Measurements from ENCODE around the gene LAMB1. TPM values are rescaled to one million over a fixed set of nuclear protein-coding genes. Genes with fewer than 3 reads are reported as not detected.

LAMB1 gene
- total RNA-seq, 1 experiment from 2014 or later = 147 TPM

DNA sequence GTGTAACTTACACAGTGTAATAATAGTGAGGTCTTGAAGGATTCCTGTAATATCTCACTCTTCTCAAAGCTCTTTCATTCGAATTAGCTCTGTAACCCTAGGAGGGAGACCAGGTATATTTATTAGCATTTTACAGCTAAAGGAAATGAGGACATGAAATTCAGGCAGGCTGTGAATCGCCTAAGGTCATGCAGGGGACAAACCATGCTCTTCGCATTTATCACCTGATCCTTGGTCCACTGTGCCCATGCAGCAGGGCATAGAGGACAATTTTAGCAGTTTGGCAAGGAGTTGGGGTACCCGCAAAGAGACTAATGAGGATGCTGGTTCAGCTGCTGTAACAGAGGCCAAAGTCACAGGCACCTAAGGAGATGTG, 14.8 kb upstream of the LAMB1 start:
- DNase-seq (ENCODE audit: low read depth) = no peak

DNA sequence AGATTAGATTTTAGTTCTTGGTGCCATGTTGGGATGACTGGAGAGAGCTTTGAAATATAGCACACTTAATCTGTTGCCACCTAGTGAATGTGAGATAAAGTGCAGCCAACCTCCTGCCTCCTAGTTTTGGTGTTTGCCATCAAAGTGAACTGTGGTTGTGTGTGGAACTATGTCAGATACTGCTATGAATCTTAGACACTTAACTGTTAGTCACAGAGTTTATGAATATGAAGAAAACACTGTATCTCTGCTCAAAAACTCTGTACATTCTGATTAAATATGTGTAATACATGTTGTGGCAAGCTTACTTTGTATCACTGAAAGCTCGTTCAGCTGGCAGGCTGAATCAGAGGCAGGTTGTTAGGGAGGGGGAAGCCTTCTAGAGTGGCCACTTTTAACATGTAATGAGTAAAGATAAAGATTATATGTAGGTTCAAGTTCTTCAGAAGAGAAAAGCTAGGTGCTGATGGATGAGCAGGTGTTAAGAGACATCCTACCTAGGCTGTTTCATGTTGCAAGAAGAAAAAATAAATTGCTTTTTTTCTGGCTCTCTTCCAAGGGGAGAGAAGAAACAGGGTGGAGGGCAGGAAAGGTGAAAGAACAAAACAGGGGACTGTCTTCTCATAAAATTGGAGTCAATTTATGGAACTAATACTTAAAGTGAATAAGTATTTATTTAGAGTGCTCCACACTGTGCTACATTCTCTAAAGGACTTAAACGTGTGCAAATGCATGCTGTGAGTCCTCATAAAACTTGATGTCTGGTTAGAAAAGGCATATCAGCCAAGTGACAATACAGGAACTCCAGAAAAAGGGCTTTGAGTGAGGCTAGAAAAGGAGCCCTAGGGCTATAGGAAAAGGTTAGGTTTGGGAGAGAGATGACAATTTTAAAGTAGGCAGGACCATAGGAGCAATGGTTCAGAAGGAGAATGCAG, 14.1 kb upstream of the LAMB1 start:
- peak; percentile 64 for DNase-seq (ENCODE audit: low read depth)

DNA sequence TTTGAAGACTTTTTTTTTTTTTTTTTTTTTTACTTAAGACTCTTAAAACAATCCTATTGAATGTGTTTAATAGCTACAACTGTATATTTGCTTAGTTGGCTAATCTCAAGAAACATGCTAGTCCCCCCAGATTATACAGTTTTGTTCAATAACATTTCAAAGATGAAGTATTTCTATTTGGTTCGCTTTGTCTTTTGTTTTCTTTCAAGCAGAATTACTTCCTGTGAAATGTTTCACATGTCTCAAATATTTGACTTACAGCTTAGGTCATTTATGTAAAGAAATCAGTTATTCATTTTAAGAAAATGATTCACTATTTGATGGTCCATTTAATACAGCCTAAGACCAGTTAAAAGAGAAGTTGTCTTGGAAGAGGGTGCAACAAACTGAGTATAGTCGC, 12.8 kb upstream of the LAMB1 start:
- DNase-seq (ENCODE audit: low read depth) = no peak

DNA sequence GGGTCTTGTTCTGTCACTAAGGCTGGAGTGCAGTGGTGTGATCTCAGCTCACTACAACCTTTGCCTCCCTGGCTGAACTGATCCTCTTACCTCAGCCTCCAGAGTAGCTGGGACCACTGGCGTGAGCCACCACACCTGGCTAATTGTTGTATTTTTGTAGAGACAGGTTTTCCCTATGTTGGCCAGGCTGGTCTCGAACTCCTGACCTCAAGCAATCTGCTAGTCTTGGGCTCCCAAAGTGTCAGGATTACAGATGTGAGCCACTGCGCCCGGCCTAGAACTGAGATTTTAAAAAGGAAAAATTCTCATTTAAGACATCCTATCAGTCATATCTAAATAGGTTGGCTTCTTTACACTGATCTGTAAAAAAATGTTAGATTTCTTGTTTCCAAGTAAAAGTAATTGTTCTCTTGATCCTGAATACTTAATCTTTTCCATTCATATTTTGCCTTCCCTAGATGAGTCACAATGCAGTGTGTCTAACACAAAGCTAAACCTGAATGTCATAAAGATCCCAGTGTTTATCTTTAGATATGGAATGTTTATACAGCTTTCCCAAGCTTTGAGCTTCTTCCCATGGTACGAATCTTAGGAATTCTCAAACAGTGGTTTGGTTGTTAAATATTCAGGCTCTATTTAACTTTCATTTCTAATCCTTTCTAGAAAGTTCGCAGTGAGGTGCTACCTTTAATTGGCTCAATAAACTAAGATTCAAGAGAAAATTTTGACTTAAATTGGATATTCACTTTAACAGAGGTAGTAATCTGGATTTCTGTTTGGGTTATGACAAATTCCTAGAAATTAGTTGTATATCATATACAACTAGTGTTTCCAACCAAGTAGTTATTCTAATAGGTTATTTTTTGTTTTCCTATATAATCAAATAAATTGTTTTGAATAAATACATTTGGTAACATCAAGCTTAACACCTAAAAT, 12.1 kb upstream of the LAMB1 start:
- DNase-seq (ENCODE audit: low read depth) = peak; percentile 81

DNA sequence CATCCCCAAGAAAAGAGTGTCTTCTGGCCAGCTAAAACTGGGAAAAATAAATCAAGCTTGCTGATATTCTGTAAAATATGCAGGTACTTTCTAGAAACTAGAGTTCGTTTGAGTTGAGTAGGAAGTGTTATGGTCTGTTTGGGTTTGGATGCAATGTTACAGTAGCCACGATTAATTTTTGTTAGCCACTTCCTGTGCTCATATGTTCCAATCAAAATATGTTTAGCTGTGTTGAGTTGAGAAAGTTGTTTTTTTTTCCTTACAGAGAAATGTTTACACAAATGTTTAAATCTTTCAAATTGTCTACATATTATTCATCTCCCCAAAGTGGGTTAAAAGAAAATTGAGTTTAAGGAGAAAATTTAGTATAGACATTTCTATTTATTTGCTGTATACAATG, 11.3 kb upstream of the LAMB1 start:
- no peak for DNase-seq (ENCODE audit: low read depth)

DNA sequence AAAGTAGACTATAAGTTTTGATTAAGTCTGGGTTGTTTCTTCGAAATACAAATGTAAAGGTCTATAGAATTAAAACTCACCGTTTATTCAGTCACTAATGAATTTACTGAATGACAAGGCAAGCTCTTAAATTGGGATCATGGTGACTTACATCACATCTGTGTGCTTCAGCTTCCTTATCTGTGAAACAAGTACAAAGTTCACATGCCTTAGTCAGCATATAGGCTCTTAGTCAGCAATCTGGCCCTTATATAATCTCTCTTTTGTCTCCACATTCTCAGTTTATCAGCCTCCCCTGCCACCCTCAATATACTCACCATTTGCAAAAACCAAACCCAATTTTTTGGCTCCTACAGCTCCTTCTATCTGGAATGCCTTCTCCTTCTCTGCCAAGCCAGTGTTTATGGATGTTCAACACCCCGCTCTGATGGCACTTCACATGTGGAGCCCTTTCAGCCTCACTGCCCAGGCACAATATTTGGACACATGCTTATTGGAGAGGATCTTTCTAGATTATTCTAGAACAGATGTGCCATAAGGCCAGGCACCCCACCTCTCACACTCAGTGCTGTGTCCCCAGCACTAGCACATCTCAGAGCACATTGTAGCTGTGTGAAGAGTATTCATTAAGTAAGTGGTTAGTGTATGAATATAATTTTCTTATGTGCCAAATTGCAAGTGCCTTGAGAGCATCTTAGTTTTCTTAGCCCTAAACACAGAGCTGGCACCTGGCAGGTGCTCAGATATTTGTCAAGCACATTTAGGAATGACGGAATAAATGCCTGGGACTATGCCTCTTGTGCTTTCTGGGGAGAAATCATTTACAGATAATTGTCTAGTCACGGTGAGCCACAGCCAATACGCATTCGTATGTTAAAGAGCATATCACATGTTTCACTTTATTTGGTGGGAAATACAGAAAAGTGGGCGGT, 9.8 kb upstream of the LAMB1 start:
- DNase-seq (ENCODE audit: low read depth) = peak; percentile 58

DNA sequence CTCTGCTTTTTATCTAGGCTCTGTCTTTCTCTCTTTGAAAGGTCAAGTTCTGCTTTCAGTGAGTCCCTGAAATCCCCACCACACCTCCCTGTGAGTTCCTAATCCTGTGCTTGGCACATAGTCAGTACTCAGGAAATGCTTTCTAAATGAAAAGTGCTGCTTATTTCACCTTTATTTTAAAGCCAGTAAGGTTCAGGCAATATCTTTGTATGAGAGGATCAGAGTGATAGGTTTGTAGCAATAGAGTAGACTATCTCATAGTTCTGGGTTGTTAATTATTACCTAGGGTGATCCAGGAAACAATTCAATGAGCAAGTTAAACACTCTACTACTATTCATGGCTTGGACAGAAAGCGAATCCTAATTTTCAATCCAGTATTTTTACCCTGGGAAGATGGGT, 7.4 kb upstream of the LAMB1 start:
- DNase-seq (ENCODE audit: low read depth) = no peak

DNA sequence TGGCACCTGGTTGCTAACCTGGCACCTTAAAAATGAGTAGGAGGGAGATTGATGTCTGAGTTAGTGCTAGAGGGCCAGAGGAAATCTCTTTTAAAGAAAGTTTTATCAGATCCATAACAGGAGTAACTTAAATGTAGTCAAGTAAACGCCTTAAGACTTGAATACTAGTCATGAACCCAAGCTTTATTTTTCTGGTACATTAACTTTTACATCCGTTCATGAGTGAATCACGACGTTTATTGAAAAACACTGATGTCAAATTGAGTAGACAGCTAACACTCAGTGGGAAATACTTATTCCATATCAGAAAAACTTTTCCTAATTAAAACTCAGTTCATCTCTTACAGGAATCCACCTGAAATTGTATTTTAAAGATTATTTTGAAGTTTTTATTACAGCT, 6.9 kb upstream of the LAMB1 start:
- no peak for DNase-seq (ENCODE audit: low read depth)

DNA sequence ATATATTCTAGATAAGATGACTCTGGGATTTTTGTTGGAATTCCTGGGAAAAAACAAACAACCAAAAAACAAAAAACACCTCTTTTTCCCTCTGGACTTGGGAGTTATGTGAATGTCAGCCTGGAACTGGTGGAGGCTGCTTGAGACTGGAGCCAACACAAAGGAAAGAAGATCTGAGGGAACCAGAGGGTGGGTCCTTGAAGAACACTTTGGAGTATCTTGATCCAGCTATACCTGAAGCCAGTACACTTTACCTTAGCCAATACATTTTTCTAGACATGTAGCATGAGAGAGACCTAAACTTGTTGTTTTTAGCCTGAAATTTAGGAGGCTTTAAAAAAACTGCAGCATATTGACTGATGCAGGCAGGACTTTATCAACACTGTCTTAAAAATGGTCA, 5.9 kb upstream of the LAMB1 start:
- DNase-seq (ENCODE audit: low read depth) = no peak

DNA sequence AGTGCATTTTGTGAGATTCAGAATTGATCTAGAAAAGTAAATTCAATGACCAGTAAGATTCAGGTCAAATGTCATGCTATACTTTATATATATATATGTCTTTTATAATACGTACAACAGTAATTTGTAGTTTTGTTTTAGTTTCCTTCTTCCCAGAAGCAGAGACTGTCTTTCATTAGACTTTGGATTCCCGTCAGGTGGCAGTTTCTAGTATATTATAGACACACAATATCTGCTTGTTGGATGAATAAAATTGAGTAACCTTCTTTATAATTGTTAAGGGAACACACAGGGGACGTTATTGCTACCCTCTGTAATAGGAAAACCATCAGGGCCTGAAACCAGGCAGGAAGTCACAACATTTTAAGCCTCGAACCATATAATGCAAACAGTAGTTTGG, 5.3 kb upstream of the LAMB1 start:
- no peak for DNase-seq (ENCODE audit: low read depth)

DNA sequence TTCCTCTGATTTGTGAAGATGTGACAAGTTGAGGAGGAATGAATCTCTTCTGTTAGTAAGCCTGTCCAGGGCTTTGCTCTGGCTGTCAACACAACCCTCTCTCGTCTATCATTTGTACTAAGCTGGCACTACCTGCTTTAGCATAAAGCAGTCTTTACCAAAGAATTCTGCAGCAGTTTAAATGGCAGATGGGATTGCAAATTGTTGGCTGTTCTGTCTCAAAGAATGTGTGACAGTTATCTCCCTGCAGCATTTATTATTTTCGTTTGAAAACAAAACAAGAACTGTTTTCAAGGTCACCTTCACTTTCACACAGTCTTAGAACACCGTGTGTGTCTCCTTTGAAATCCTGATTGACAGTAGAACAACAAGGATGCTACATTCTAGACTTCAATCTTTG, 4.8 kb upstream of the LAMB1 start:
- DNase-seq (ENCODE audit: low read depth) = no peak

DNA sequence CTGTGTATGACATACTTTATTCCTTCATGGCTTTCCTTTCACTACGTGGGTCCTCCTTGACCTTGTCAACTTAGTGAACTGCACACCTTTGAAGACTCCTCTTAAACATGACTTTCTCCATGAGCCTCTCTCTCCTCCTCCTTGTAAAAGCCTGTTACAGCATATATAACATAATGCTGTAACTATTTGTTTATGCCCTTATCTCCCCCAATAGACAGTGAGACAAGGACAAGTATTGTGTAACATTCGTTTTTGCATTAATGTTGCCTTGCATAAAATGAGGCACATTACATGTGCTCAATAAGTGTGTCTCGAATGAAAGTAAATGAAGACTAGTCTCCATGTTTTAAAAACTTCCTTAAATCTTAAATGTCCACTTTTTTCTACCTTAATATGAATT, 4.3 kb upstream of the LAMB1 start:
- no peak for DNase-seq (ENCODE audit: low read depth)

DNA sequence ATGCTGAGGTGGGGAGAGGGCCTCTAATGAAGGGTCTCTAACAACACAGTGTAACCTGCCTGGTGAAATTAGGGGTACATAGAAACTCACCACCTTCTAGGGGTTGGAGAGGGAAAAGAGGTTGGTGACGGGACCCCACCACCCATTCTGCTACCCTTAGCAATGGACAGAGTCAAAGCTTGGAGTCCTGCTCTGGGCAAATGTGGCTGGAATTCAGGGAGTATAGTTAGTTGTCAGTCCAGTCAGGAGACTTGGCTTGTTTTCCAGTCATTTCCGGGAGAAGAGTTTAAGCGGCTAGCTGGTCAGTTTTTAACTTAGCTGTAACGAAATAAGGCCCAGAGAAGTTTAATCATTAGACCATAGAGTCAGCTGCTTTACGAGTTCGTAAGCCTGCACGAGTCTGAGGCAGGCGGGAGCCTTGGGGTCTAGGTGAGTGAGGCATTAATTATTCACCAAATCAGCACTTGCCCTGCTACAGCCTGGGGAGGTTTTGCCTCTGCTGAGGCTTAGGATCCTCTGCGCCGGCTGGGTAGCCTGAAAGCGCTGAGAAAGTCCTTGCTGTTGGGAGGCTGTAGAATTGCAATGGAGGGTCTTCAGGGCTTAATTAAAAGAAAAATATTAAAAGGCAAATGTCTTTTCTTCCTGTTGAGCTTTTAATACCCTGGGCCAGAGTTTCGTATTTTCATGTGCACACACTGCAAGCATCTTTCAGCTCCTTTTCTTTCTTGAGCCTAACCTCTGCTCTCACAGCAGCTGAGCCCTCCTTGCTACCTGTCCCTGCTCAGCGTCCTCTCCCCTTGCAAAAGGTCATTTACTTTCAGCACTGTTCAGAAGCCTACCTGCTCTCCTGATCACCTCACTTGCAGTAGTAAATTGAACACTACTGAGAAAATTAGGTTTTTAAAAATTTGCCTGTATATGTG, 1.5 kb upstream of the LAMB1 start:
- peak; percentile 71 for DNase-seq (ENCODE audit: low read depth)

DNA sequence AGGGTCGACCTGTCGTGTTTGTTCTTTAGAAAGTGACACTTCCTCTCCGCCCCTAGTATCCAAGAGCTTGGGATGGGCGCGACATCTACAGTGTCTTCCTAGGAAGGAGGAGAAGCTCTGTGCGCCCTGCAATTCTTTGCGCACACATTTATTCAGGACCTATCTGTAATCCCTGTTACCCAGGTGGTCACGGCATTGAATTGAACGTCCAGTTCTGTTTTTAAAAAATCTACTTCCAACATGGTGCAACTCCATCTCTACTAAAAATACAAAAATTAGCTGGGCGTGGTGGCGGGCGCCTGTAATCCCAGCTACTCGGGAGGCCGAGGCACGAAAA, 606 bp upstream of the LAMB1 start:
- DNase-seq (ENCODE audit: low read depth) = no peak

DNA sequence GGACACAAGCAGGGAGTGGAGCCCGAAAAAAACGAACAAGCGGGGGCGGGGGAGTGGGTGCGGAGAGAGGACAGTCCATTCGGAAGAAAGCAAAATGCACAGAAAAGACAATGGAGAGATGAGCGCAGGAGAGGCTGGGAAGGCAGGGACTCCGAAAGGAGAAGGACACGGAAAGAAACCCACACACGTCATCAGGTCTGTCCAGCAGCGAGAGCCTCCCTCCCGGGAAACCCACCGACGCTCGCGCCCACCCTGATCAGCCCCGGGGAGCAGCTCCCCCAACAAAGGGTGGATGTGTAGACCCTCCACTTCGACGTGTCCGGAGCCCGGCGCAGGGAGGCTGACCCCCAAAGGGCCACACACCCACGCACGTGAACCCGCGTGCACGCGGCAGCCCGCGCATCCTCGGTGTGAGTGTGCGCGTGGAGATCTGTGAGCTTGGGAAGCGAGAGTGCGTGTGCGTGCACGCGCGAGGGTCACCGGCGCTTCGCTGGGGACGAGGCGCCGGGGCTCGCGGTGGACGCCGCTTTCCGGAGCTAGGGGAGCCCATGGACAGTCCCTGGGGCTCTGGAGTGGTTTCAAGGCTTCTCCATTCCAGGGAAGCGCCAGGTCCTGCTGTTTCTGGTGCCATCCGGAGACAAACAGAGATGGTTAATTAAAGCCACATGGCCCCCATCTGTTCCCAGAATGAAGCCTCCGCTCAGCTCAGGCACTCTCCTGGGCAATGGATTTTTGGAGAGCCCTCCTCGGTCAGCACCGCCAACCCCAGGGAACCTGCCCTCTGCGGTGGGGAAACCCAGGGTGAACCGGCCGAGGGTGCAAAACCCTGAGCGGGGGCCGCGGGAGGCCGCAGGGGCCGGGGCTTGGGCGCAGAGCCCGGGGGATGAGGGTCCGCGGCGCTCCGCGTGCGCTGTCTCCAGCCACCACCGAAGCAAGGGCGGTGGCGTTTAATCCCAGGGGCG, 916 bp downstream of the LAMB1 start:
- DNase-seq (ENCODE audit: low read depth) = peak; percentile 85

DNA sequence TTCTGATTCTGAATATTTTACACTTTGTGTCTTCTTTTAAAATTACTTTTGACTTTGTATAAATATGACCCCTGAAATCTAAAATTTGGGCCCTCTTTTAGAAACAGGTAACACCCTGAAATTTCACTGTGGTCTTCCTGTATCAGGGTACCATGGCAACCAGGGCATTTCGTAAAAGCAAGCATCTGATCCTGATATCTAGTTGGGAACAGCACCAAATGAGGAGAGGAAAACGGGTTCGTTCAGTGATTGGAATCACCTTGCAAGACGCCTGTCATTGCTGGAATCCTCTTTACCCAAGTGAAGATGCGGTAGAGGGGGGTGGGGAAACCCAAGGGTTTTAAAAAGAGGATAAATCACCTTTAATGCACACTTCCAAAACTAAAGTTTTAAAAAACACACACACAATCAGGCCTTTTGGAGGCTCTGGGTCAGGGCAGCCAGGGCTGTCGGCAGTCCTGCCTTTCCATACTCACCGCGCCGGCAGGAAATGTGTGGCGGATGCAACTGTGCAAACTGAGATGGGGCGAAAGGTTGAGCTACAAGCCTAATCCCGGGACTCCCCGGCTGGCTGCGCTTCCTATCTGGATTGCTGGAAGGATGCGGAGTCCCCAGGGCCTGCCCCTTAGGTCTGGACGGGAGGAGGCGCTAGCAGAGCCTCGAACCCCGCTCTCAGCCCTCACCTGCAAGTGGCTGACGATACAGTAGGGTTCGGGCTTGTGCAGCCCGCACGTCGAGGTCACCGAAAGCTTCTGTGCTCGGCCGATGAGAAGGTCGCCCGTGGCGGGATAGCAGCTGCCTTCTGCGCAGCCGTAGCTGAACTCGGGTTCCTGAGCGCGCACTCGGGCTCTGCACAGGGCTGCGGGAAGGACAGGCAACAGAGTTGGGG, 1.8 kb downstream of the LAMB1 start:
- DNase-seq (ENCODE audit: low read depth) = no peak

DNA sequence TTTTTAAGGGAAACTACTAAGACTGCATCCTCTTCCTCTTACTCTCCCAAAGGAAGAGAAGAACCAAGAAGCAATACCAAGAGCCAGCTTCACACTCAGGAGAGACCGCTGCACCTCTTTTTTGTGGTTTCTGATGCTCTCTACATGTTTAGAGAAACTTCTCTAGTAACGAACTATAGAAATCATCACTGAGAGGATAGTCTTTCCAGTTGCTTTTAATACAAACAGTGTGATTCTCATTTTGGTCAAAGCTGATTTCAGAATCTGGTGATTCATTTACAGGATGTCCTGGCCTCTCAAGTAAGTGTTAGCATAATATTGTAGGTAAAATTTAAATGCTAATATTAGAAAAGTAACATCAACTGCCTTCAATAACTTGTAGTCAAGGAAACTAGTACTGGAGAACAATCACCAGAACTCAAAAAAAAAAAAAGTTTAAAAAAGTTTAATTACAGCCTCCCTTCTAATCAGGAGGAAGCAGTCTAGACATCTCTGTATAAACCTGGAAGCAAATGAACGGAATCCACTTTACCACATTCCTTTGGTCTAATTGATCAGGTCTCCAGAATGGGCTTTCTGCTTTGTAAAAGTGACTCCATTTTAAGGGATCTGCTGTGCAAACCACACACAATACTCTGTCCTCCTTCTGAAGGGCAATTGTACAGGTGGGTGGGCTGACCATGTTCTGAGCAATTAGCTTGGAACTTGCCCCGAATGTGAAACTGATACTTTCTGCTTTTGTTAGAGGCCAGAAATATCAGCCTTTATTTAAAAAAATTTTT, 3.0 kb downstream of the LAMB1 start:
- peak; percentile 59 for DNase-seq (ENCODE audit: low read depth)

Data from RPMI7951 (cell line).